ENCODE data around the gene RGS9.
"Not testable (repeated sequence)": the region's sequence is repeated elsewhere in the genome, so short reads cannot be mapped to it uniquely, and the experiment has no call there.

Gene RGS9

GRCh38 chr17:65115839-65116238 is 21.3 kb upstream of the RGS9 start:
- DNase-seq (ENCODE audit: low read depth) = no peak

GRCh38 chr17:65116515-65116914 is 20.7 kb upstream of the RGS9 start:
- DNase-seq (ENCODE audit: low read depth) = not testable (repeated sequence)

GRCh38 chr17:65117384-65118035 is 19.7 kb upstream of the RGS9 start:
- no peak for DNase-seq (ENCODE audit: low read depth)

- DNase-seq (ENCODE audit: low read depth) = no peak
Measured at GRCh38 chr17:65121368-65121767, 15.8 kb upstream of the RGS9 start.

- DNase-seq (ENCODE audit: low read depth) = no peak
Measured at GRCh38 chr17:65121916-65122806, 15.0 kb upstream of the RGS9 start.

GRCh38 chr17:65122836-65123756 is 14.1 kb upstream of the RGS9 start:
- DNase-seq (ENCODE audit: low read depth) = no peak

- DNase-seq (ENCODE audit: low read depth) = no peak
Measured at GRCh38 chr17:65123757-65124675, 13.2 kb upstream of the RGS9 start.

GRCh38 chr17:65130832-65131231 is 6.3 kb upstream of the RGS9 start:
- DNase-seq (ENCODE audit: low read depth) = no peak

- no peak for DNase-seq (ENCODE audit: low read depth)
Measured at GRCh38 chr17:65131240-65131639, 5.9 kb upstream of the RGS9 start.

GRCh38 chr17:65131946-65132345 is 5.2 kb upstream of the RGS9 start:
- peak; percentile 94 for DNase-seq (ENCODE audit: low read depth)

GRCh38 chr17:65134035-65134434 is 3.1 kb upstream of the RGS9 start:
- DNase-seq (ENCODE audit: low read depth) = no peak

- no peak for DNase-seq (ENCODE audit: low read depth)
Measured at GRCh38 chr17:65139101-65139764, 2.1 kb downstream of the RGS9 start.

- DNase-seq (ENCODE audit: low read depth) = no peak
Measured at GRCh38 chr17:65142247-65142646, 5.1 kb downstream of the RGS9 start.

GRCh38 chr17:65143889-65144604 is 6.9 kb downstream of the RGS9 start:
- no peak for DNase-seq (ENCODE audit: low read depth)

- no peak for DNase-seq (ENCODE audit: low read depth)
Measured at GRCh38 chr17:65145743-65146142, 8.6 kb downstream of the RGS9 start.

- no peak for DNase-seq (ENCODE audit: low read depth)
Measured at GRCh38 chr17:65147955-65148354, 10.8 kb downstream of the RGS9 start.

- no peak for DNase-seq (ENCODE audit: low read depth)
Measured at GRCh38 chr17:65154770-65155589, 17.8 kb downstream of the RGS9 start.

GRCh38 chr17:65155622-65156021 is 18.5 kb downstream of the RGS9 start:
- DNase-seq (ENCODE audit: low read depth) = no peak

GRCh38 chr17:65156185-65156834 is 19.1 kb downstream of the RGS9 start:
- DNase-seq (ENCODE audit: low read depth) = no peak
